ENCODE measurements around the gene KRT86. TPM values are rescaled to one million over a fixed set of nuclear protein-coding genes. Genes with fewer than 3 reads are reported as not detected.
"Not testable (repeated sequence)": the region's sequence is repeated elsewhere in the genome, so short reads cannot be mapped to it uniquely, and the experiment has no call there.

Gene KRT86
- total and polyA plus RNA-seq, 5 donors: not detected

DNA sequence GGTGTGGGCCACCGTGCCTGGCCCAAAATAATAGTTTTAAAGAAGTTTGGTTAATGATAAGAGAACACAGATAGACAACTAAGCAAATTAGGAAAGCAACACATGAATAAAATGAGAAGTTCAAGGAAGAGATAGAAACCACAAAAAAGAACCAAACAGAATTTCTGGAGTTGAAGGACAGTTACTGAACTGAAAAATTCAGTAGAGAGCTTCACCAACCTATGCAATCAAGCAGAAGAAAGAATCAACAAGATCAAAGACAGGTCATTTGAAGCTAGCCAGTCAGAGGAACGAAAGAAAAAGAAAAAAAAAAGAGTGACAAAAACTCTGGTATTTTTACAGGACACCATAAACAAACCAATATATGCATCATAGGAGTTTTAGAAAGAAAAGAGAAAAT, 62.2 kb downstream of the KRT86 start:
- Histone ChIP-seq H3K27me3 (ENCODE audit: control insufficient read depth, insufficient read depth) (no peaks in the 10 kb centered on the region), H3K9me3 (ENCODE audit: control insufficient read depth, low read length) (no peaks in the 10 kb centered on the region), H3K4me3 (ENCODE audit: low read length) (no peak overlapping the region), H3K4me1 (ENCODE audit: control insufficient read depth, insufficient read depth, low read length) (no peaks in the 10 kb centered on the region), H3K27ac (ENCODE audit: low read length) (no peak overlapping the region)
- no peak for DNase-seq
- 84% methylated on average over 2 of the region's 2 CpGs for whole genome bisulfite sequencing
- ATAC-seq: no peak
- intact Hi-C loops (cut with DNase I): no loop called here

DNA sequence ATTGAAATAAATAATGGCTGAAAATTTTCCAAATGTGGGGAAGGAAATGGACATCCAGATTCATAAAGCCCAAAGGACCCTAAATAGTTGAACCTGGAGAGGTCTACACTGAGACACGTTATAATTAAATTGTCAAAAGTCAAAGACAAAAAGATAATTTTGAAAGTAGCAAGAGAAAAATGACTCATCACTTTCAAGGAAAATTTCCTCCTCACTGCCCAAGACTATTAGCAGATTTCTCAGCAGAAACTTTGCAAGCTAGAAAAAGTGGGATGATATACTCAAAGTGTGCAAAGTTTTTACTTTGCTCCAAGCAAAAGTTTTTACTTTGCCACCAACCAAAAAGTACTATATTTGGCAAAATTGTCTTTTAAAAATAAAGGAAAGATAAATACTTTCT, 62.6 kb downstream of the KRT86 start:
- Histone ChIP-seq H3K27ac (ENCODE audit: low read length) (no peak overlapping the region), H3K27me3 (ENCODE audit: control insufficient read depth, insufficient read depth) (no peaks in the 10 kb centered on the region), H3K9me3 (ENCODE audit: control insufficient read depth, low read length) (no peaks in the 10 kb centered on the region), H3K4me3 (ENCODE audit: low read length) (no peak overlapping the region), H3K4me1 (ENCODE audit: control insufficient read depth, insufficient read depth, low read length) (no peaks in the 10 kb centered on the region)
- ATAC-seq (no peak), DNase-seq (no peak)
- intact Hi-C loops (cut with DNase I): no loop called here
- WGBS: 53% methylated on average over 1 of the region's 1 CpG

DNA sequence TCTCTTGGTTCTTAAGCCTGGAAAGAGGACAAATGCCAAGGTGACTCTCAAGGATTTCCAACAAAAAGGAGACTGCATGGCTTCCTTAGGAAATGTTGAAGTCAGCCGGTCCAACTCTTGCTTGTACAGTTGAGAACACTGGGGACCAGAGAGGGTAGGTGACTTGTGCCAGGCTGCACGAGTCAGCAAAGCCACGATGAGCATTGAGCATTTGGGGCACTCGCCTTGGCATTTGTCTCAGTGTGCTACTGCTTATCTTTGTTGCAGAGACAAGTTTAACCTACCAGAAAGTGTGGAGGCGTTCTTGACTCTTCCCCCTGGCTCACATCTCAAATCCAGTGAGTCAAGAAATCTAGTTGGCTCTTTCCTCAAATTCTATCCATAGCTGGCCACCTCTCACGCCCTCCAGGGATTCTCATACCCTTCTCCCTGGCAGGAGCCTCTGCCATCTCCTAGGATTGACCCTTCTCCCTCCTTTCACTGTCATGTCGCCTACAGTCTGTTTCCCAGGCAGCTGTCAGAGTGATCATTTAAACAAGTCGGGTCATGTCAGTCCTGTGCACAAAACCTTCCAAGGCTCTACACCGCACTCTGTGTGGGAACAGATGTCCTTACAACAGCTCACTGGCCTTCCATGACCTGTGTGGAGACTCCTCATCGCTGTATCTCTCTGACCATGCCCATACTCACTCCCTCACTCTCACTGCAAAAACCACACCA, 64.0 kb downstream of the KRT86 start:
- DNase-seq (no peak), ATAC-seq (no peak)
- Histone ChIP-seq H3K27me3 (ENCODE audit: control insufficient read depth, insufficient read depth) (no peaks in the 10 kb centered on the region), H3K9me3 (ENCODE audit: control insufficient read depth, low read length) (no peaks in the 10 kb centered on the region), H3K4me3 (ENCODE audit: low read length) (no peak overlapping the region), H3K4me1 (ENCODE audit: control insufficient read depth, insufficient read depth, low read length) (no peaks in the 10 kb centered on the region), H3K27ac (ENCODE audit: low read length) (no peak overlapping the region)
- intact Hi-C loops (cut with DNase I): no loop called here
- 77% methylated on average over 10 of the region's 10 CpGs for WGBS

DNA sequence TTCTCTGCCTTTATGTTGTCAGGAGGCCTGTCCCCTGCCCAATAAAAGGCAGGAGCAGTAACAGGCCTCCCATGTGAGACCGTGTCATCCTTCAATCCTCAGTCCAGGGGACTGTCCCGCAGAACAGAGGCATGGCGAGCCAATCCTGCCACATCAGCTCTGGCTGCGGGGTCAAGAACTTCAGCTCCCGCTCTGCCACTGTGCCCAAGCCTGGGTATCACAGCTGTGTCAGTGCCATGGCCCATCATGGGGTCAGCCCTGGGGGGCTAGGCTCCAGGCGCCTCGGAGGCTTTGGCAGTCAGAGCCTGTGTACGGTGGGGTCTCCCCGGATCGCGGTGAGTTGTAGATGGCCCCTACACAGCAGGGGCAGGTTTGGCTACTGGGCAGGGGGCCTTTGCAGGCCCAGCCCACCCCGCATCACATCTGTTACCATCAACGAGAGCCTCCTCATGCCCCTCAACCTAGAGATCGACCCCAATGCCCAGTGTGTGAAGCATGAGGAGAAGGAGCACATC, 66.7 kb downstream of the KRT86 start:
- Histone ChIP-seq H3K4me1 (ENCODE audit: control insufficient read depth, insufficient read depth, low read length) (no peaks in the 10 kb centered on the region), H3K27ac (ENCODE audit: low read length) (no peak overlapping the region), H3K4me3 (ENCODE audit: low read length) (no peak overlapping the region), H3K27me3 (ENCODE audit: control insufficient read depth, insufficient read depth) (no peaks in the 10 kb centered on the region), H3K9me3 (ENCODE audit: control insufficient read depth, low read length) (peaks cover 3% of the 10 kb centered on the region)
- WGBS: 90% methylated on average over 14 of the region's 14 CpGs
- ATAC-seq (no peak), DNase-seq (no peak)
- intact Hi-C loops (cut with DNase I): no loop called here

DNA sequence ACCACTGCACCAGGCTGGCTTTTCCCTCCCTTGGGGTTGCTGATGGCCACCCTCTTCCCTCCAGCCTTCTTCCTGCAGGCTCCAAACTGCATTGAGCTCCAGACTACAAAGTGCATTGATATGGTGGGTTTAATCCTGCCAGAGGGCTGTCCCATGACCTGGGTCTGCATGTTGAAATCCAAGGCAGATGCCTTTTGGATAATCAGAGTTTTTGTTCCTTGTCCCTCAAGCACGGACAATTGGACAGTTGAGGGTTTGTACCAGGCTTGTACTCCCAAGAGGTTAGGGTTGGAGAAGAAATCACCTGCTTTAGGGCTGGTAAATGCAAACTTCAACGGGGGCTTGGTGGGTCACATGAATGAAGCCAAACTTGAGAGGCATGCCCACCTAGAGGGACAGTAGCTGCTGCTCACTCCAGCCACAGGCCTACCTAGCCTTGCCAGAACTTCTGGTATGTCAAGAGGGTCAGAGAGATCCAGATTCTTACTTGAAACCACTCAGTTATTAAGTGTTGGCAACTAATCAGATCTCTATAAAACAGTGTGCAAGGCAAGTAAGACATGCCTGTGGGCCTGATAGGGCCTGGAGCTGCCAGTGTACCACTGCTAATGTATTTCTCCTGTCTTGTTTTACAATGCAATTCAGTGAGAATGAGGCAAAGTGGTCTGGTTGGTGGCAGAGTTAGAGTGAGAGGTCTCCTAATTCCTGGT, 68.5 kb downstream of the KRT86 start:
- H3K9me3 ChIP-seq (ENCODE audit: control insufficient read depth, low read length): peaks cover 3% of the 10 kb centered on the region
- H3K27ac ChIP-seq (ENCODE audit: low read length): no peak overlapping the region
- H3K4me3 ChIP-seq (ENCODE audit: low read length): no peak overlapping the region
- 84% methylated on average over 2 of the region's 2 CpGs for WGBS
- H3K4me1 ChIP-seq (ENCODE audit: control insufficient read depth, insufficient read depth, low read length): no peaks in the 10 kb centered on the region
- DNase-seq (no peak), ATAC-seq (no peak)
- H3K27me3 ChIP-seq (ENCODE audit: control insufficient read depth, insufficient read depth): no peaks in the 10 kb centered on the region
- intact Hi-C loops (cut with DNase I): no loop called here

DNA sequence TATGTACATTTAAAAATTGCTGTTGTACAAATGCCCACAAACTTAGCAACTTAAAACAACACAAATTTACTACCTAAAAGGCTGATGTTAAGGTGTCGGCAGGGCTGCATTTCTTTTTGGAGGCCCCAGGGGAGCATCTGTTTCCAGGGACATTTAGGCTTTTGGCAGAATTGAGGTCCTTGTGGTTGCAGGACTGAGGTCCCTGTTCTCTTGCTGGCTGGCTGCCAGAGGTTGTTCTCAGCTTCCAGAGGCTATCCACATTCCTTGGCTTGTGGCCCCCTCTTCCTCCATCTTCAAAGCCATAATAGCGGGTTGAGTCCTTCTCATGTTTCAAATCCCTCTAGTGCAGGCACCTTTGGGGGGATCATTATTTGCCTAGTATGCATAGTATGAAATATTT, 69.1 kb downstream of the KRT86 start:
- intact Hi-C loops (cut with DNase I): no loop called here
- Histone ChIP-seq H3K4me1 (ENCODE audit: control insufficient read depth, insufficient read depth, low read length) (no peaks in the 10 kb centered on the region), H3K4me3 (ENCODE audit: low read length) (no peak overlapping the region), H3K27me3 (ENCODE audit: control insufficient read depth, insufficient read depth) (no peaks in the 10 kb centered on the region), H3K27ac (ENCODE audit: low read length) (no peak overlapping the region), H3K9me3 (ENCODE audit: control insufficient read depth, low read length) (peaks cover 3% of the 10 kb centered on the region)
- DNase-seq (no peak), ATAC-seq (no peak)
- WGBS: 91% methylated on average over 2 of the region's 2 CpGs

DNA sequence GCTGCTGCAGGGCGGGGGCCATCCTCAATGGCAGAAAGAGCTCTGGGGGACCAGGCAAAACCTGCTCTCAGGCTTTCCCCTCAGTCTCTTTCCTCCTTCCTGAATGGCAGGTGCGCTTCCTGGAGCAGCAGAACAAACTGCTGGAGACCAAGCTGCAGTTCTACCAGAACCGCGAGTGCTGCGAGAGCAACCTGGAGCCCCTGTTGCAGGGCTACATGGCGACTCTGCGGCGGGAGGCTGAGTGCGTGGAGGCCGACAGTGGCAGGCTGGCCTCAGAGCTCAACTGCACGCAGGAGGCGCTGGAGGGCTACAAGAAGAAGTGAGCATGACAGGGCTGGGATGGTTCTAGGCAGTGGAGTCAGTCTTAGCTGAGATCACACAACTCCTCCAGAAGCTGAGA, 69.7 kb downstream of the KRT86 start:
- no peak for DNase-seq
- Histone ChIP-seq H3K27me3 (ENCODE audit: control insufficient read depth, insufficient read depth) (no peaks in the 10 kb centered on the region), H3K9me3 (ENCODE audit: control insufficient read depth, low read length) (peaks cover 3% of the 10 kb centered on the region), H3K4me1 (ENCODE audit: control insufficient read depth, insufficient read depth, low read length) (no peaks in the 10 kb centered on the region), H3K27ac (ENCODE audit: low read length) (no peak overlapping the region), H3K4me3 (ENCODE audit: low read length) (no peak overlapping the region)
- intact Hi-C loops (cut with DNase I): no loop called here
- no peak for ATAC-seq
- 90% methylated on average over 12 of the region's 12 CpGs for WGBS

DNA sequence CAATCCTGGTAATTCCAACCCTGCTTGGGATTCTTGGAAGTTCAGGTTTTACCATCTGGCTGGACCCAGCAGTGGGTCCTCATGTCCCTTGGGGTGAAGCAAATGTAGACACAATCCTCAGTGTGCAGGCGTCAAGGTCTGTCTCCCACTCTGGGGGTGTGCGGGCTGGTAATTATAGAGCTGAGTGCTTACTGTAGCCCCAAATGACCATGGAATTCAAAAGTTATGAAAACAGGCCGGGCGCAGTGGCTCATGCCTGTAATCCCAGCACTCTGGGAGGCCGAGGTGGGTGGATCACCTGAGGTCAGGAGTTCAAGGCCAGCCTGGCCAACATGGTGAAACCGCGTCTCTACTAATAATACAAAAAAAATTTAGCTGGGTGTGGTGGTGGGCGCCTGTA, 70.6 kb downstream of the KRT86 start:
- H3K27ac ChIP-seq (ENCODE audit: low read length); ATAC-seq; DNase-seq; H3K4me3 ChIP-seq (ENCODE audit: low read length); H3K9me3 ChIP-seq (ENCODE audit: control insufficient read depth, low read length); H3K4me1 ChIP-seq (ENCODE audit: control insufficient read depth, insufficient read depth, low read length); H3K27me3 ChIP-seq (ENCODE audit: control insufficient read depth, insufficient read depth); intact Hi-C loops (cut with DNase I): not testable (repeated sequence)
- WGBS: 89% methylated on average over 8 of the region's 8 CpGs

DNA sequence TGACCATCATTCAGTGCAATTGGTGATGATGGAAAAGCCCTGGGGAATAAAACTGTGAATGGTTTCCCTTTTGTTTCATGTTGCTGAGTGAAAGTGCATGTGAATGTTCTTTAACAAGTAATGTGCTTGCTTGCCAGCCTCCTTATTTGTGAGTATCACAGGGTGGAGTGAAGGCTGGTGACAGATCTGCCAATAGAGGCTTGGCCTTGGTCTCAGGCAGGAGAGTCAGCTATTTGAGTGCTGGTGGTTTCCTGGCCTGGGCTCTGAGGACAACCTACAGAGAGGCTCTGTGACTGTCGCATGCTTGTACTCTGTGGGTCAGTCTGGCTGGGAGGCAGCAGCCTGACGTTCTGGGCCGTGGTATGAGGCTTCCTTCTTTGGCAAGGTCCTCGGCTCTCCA, 72.1 kb downstream of the KRT86 start:
- Histone ChIP-seq H3K9me3 (ENCODE audit: control insufficient read depth, low read length) (peaks cover 3% of the 10 kb centered on the region), H3K4me3 (ENCODE audit: low read length) (no peak overlapping the region), H3K27me3 (ENCODE audit: control insufficient read depth, insufficient read depth) (no peaks in the 10 kb centered on the region), H3K27ac (ENCODE audit: low read length) (no peak overlapping the region), H3K4me1 (ENCODE audit: control insufficient read depth, insufficient read depth, low read length) (no peaks in the 10 kb centered on the region)
- 20% methylated on average over 4 of the region's 4 CpGs for WGBS
- no peak for DNase-seq
- intact Hi-C loops (cut with DNase I): no loop called here
- peak; percentile 31 to 67 for ATAC-seq

DNA sequence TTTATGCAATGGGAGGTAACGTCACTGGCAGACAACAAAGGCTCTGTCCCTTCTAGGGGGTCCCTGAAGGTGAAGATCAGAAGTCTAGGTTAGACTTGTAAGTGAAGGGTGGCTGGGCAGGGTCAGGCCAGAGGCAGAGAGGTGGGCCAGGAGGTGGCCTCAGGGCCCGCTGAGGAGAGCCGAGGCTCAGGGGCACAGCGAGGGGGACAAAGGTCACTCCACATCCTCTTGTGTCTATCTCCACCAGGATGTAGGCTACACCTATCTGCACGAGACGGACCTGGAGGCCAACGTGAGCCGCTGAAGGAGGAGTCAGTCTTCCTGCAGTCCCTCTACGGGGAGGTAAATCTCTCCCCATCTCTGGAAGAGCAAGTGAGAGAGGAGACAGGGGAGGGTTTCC, 72.6 kb downstream of the KRT86 start:
- Histone ChIP-seq H3K4me3 (ENCODE audit: low read length) (no peak overlapping the region), H3K27ac (ENCODE audit: low read length) (no peak overlapping the region), H3K4me1 (ENCODE audit: control insufficient read depth, insufficient read depth, low read length) (no peaks in the 10 kb centered on the region), H3K9me3 (ENCODE audit: control insufficient read depth, low read length) (peaks cover 3% of the 10 kb centered on the region), H3K27me3 (ENCODE audit: control insufficient read depth, insufficient read depth) (no peaks in the 10 kb centered on the region)
- DNase-seq (no peak), ATAC-seq (no peak)
- intact Hi-C loops (cut with DNase I): no loop called here
- WGBS: 73% methylated on average over 9 of the region's 9 CpGs

DNA sequence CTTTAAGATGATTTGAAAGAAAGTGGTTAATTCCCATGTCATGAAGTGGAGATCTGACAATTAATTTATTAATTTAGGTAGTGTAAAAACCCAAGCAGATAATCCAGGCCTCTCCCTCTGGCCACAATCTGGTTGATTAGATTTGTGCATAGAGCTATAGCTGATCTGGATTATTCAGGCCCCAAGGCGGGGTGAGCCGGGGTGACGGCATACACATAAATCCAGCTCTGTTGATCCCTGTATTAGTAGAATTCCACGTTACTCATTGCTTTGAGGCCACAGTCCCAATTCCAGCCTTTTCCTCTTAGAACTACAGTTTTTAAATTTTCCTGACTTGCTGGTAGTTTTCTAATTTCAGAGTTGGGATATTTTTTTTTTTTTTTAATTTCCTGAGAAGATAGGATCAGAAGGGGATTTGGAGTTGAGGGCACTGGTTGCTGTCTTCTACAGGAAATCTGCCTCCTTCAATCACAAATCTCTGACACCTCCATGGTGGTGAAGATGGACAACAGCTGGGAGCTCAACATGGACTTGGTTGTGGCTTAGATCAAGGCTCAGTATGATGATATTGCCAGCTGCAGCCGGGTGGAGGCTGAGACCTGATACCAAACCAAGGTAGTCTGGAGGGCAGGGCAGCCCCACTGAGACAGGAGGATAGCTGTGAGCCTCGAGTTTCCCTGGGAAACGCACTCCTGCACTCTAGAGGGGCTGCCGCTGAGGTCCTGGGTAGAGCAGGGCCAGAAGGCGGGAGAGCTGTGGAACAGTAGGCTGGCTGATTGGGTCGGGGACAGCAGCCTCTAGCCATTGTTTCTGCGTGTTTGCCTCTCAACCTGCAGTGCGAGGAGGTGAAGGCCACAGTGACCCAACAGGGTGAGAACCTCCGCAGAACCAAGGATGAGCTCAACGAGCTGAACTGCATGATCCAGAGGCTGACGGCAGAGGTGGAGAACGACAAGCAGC, 73.4 kb downstream of the KRT86 start:
- WGBS: 70% methylated on average over 16 of the region's 16 CpGs
- peaks cover 3% of the 10 kb centered on the region for H3K9me3 ChIP-seq (ENCODE audit: control insufficient read depth, low read length)
- H3K27ac ChIP-seq (ENCODE audit: low read length): no peak overlapping the region
- no peaks in the 10 kb centered on the region for H3K27me3 ChIP-seq (ENCODE audit: control insufficient read depth, insufficient read depth)
- intact Hi-C loops (cut with DNase I): no loop called here
- ATAC-seq (no peak), DNase-seq (no peak)
- no peaks in the 10 kb centered on the region for H3K4me1 ChIP-seq (ENCODE audit: control insufficient read depth, insufficient read depth, low read length)
- no peak overlapping the region for H3K4me3 ChIP-seq (ENCODE audit: low read length)
